HG02870 (cell line): ENCODE measurements around the gene AQP1.

Source experiments
- ATAC-seq: cut with Tn5 transposase; IDR thresholded peaks from one replicate; pipeline ENCODE4 v1.9.1; 2021; ENCODE audit warnings: mild to moderate bottlenecking, moderate library complexity; ENCODE audit not compliant: unreplicated experiment

Gene AQP1

GRCh38 chr7:30971440-30971839, 59.8 kb downstream of the AQP1 start:
- ATAC-seq, result no peak

- ATAC-seq, result no peak
Measured at GRCh38 chr7:30971840-30972563, 60.3 kb downstream of the AQP1 start.

GRCh38 chr7:30973292-30973691, 61.6 kb downstream of the AQP1 start:
- ATAC-seq, result no peak

- no peak for ATAC-seq
Measured at GRCh38 chr7:30973791-30974604, 62.3 kb downstream of the AQP1 start.

- ATAC-seq, result peak; percentile 97
Measured at GRCh38 chr7:30974605-30975255, 63.1 kb downstream of the AQP1 start.
